Activated naive CD4-positive, alpha-beta T cell treated with anti-CD3 and anti-CD28 coated beads, Interleukin-2, amount 50 U/mL, for 24 hours (primary cell): Measurements from ENCODE around the gene ARPC1B.
A peak's percentile ranks its signal among the peaks of the same experiment; 100 is the strongest.

Experiments
- H3K27ac Mint-ChIP-seq: one replicate; pipeline ENCODE4 v1.8.0; 2021; ENCODE audit warnings: mild to moderate bottlenecking, mixed read lengths
- H3K27me3 Mint-ChIP-seq: one replicate; pipeline ENCODE4 v1.8.0; 2021; ENCODE audit warnings: mixed read lengths
- H3K36me3 Mint-ChIP-seq: one replicate; pipeline ENCODE4 v1.8.0; 2021; ENCODE audit warnings: mixed read lengths
- H3K4me1 Mint-ChIP-seq: one replicate; pipeline ENCODE4 v1.8.0; 2021; ENCODE audit warnings: mixed read lengths
- H3K4me3 Mint-ChIP-seq: one replicate; pipeline ENCODE4 v1.8.0; 2021; ENCODE audit warnings: mild to moderate bottlenecking, mixed read lengths
- H3K9me3 Mint-ChIP-seq: one replicate; pipeline ENCODE4 v1.8.0; 2021; ENCODE audit warnings: mixed read lengths

ARPC1B gene

DNA sequence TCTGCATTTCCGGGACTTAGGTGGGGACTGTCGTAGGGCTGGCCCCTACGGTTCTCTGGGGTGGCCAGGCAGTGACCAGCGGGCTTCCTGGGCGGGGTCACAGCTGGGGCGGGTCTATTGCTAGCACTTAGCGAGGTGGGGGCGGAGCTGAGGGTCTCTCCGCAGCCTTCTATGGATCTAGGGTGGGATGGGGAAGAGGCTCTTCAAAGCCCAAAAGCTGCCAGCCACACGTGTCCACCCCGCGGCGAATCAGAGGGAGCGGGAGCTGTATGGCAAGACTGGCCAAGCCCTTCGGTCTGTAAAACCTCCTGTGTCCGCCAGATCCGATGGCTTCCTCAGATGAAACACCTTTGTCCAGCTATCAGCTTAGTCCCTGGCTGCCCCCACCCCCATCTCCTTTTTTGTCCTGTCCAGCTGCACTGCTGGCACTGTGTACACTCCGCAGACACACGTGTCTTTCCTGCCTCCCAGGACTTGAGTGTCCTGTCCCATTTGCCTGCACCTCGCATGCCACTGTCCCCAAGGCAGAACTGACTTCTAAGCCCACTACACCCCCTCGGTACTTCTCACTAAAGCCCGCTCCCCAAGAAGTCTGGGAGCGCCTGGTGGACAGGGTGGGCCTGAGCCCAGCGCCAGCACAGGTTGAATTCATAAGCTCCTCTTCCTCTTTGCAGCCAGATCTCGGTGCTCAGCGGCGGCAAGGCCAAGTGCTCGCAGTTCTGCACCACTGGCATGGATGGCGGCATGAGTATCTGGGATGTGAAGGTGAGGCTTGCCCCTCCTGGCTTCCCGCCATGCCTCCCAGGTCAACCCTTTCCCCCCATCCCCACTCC, 19.0 kb downstream of the ARPC1B start:
- H3K27me3 Mint-ChIP-seq = no peaks in the 10 kb centered on the region

DNA sequence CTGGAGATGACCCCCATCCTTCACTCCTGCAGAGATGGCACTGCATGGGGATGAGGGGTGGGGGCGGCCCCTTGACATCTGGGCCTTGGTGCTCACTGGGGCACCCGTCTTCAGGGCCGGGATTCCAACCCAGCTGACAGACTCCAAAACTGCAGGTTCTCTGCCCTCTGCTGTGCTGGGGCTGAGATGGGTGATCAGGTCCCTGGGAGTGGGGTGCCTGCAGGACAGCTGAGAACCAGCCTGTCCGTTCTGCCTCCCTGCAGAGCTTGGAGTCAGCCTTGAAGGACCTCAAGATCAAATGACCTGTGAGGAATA, 19.6 kb downstream of the ARPC1B start:
- H3K36me3 Mint-ChIP-seq = peaks cover 9% of the 10 kb centered on the region
- H3K9me3 Mint-ChIP-seq = no peaks in the 10 kb centered on the region
- no peaks in the 10 kb centered on the region for H3K27me3 Mint-ChIP-seq
- H3K4me3 Mint-ChIP-seq = no peak overlapping the region
- H3K4me1 Mint-ChIP-seq = peaks cover 24% of the 10 kb centered on the region
- H3K27ac Mint-ChIP-seq = peak overlapping the region; percentile 23

More for the DNA sequence above, 19.0 kb downstream of the ARPC1B start:
- Mint-ChIP-seq H3K27ac (peak overlapping the region; percentile 35), H3K4me3 (peak overlapping the region; percentile 81), H3K4me1 (peaks cover 24% of the 10 kb centered on the region), H3K36me3 (peaks cover 6% of the 10 kb centered on the region), H3K9me3 (no peaks in the 10 kb centered on the region)

DNA sequence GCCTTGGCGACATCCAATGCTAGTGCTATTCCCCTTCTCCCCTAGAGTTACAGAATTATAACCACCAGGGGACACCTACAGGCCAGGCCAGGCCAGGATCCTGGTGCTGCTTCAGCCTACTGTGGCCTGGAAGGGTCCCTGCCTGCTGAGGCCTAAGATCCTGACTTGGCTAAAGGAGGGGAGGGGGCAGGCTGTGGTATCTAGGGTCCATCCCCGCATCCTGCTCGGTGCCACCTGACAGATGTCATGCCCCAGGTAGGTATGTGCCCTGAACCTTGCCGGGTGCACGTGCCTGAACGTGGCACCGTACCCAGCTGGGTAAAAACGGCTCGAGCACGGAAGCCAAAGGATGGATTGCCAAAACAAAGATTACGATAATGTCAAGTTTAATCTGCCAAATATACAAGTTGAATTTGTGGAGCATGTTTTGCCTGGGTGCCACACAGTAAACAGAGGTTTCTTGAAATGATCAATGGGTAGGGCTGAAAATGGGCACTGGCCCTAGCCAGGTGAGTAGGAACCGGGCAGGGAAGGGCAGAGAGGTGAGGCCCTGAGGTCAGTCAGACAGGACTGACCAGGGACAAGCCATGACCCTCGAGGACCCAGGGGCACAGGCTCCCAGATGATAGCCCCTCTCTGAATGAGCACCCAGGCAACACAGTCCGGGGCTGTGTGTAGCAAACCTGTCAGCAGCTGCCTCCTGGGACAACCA, 21.2 kb downstream of the ARPC1B start:
- Mint-ChIP-seq H3K27me3 (no peaks in the 10 kb centered on the region), H3K9me3 (no peaks in the 10 kb centered on the region), H3K4me1 (peaks cover 24% of the 10 kb centered on the region), H3K27ac (peak overlapping the region; percentile 17), H3K36me3 (peaks cover 12% of the 10 kb centered on the region), H3K4me3 (no peak overlapping the region)

DNA sequence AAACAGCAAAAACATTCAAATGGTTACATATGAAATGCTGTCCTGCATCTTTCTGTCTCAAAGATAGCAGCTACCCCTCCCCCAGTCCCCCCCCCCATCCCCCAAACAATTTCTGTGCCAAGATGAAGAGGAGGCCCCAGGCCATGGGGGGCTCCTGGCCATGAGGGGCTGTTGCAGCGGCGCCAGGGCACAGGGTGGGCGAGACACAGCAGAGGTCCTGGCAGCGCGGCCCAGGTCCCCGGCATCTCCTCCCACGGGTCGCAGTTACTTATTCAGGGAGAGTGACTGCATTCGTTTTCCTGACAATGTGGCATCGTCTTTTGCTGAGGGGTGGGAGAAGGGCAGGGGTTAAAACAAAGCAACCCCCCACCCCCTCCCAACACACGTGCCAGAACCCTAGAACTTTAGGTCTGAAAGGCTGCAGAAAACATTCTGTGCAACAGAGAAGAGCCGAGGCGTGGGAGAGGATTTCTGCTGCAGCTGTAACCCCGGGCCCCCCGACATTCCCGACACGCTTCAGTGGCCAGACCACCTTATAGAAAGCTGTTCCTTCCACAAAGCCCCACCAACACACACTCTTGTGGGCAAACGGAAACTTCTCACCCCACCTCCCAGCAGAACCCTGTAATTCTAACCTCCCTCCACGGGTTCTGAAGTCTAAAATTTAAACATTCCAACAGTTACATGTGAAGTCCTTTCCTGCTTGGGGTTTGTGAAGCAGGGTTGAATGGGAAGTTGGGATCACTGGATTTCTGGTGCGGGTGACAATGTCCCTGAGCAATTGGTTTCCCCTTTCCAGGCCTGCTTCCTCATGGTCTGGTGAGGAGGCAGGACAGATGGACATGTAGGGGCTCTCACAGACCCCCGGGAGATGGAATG, 22.1 kb downstream of the ARPC1B start:
- H3K27me3 Mint-ChIP-seq = no peaks in the 10 kb centered on the region
- H3K4me3 Mint-ChIP-seq = no peak overlapping the region
- peaks cover 16% of the 10 kb centered on the region for H3K36me3 Mint-ChIP-seq
- peaks cover 24% of the 10 kb centered on the region for H3K4me1 Mint-ChIP-seq
- peak overlapping the region; percentile 23 for H3K27ac Mint-ChIP-seq
- no peaks in the 10 kb centered on the region for H3K9me3 Mint-ChIP-seq

DNA sequence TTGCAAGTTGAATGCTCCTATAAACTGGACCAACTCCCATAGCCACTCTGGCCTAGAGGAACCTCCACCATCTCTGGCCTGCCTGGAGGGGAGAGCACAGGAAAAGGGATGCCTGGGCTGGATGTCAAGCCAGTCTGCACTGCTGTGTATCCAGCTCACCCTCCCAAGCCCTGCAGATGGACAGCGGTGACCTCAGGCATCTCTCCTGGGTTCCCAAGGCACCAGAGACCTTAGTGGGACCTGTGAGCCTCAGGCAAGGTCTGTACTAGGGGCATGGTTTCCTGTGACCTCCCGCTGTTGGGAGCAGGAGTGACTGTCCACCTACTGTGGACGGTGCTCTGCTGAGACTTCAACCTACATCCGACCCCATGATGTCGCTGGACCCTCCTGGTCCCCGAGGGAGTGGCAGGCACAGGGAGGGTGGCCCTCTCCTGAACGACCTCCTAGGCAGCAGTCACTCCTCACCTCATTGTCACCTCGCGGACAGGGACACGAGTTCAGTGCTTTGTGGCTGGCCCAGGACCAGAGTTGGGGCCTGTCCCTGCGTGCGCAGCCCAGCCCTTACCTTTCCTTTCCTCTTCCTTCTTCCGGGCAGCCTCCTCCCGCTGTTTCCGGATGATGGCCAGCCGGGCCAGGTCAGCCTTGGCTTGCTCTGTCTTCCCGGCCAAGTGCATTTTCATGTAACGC, 22.9 kb downstream of the ARPC1B start:
- Mint-ChIP-seq H3K27ac (peak overlapping the region; percentile 90), H3K4me1 (peaks cover 20% of the 10 kb centered on the region)

DNA sequence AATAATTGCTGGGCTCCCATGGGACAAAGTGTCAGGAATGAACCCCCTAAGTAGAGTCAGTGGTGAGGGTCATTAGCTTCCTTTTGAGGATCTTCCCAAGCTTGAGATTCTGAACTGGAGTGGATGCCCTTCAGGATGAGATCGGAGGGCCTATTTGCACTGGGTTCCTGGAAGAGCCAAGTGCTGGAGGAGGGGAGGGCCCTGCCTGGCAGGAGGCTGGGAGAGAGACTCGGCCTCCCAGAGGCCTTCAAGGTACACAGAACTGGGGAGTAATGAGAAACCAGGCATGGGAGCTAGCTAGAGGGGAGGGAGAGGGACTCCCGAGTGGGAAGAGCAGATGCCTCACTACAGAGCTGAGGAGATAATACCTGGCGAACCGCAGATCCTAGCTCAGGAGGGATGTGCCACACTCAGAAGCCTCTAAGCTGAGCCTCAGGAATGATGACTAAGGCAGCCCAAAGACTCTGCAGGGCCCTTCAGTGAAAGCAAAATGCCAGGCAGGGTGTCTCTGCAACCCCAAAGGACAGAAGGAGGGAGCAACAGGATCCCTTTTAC, 24.4 kb downstream of the ARPC1B start:
- no peaks in the 10 kb centered on the region for H3K9me3 Mint-ChIP-seq
- peak overlapping the region; percentile 90 for H3K27ac Mint-ChIP-seq
- H3K4me1 Mint-ChIP-seq = peaks cover 21% of the 10 kb centered on the region
- no peak overlapping the region for H3K4me3 Mint-ChIP-seq
- no peaks in the 10 kb centered on the region for H3K27me3 Mint-ChIP-seq
- H3K36me3 Mint-ChIP-seq = peaks cover 26% of the 10 kb centered on the region

More for the DNA sequence above, 22.9 kb downstream of the ARPC1B start:
- Mint-ChIP-seq H3K9me3 (no peaks in the 10 kb centered on the region), H3K4me3 (no peak overlapping the region), H3K27me3 (no peaks in the 10 kb centered on the region), H3K36me3 (peaks cover 16% of the 10 kb centered on the region)

DNA sequence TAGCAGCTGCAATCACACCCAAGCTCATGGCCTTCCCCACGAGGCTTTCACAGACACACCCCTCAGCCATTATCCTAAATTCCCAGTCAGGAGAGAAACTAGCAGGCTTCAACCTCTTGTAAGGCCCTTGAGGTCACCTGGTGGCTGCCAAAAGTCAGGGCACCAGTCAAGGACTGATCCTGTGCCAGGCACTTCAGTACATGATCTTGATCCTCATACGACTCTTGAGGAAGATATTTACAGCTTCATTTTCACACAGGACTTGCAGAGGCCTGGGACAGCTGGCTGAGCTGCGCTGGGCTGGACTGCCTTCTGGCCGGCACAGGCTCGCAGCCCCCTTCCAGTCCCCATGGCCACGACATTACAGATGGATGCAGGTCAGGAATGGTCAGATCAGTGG, 25.1 kb downstream of the ARPC1B start:
- Mint-ChIP-seq H3K9me3 (no peaks in the 10 kb centered on the region), H3K4me1 (peaks cover 23% of the 10 kb centered on the region), H3K4me3 (no peak overlapping the region), H3K27ac (no peak overlapping the region), H3K27me3 (no peaks in the 10 kb centered on the region), H3K36me3 (peaks cover 29% of the 10 kb centered on the region)

DNA sequence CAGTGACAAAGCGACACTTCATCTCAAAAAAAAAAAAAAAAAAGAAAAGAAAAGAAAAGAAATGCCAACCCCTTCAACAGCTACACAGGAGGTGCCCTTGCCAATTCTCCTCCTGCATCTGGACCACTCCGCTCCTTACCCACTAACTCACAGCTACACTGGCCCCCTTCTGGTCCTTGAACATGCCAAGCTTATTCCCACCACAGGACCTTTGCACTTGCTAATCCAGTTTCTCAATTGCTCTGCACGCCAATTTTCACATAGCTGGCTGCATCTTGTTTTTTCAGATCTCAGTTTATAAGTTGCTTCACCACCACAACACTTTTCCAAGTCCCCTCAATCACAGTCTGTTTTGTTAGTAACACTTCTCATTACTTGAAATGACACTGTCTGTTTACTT, 28.3 kb downstream of the ARPC1B start:
- peaks cover 36% of the 10 kb centered on the region for H3K4me1 Mint-ChIP-seq

DNA sequence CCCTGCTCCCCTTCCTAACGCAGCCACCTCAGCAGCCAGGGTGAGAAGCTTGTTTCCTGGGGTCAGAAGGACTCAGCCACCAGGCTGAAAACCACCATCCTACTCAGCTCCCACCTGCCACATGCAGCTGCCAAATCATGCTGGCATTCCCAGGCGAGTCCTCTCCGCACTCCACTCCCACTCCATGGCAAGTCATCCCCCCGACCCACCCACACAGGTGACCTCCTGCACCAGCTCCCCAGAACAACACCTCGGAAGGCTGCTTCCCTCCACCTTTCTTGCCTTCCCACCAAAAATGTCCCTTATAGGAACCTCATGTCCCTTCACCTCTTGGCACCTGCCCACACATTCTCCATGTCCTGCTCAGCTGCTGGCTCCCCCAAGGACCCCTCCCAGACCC, 29.2 kb downstream of the ARPC1B start:
- Mint-ChIP-seq H3K36me3 (peaks cover 21% of the 10 kb centered on the region), H3K4me1 (peaks cover 32% of the 10 kb centered on the region), H3K27me3 (no peaks in the 10 kb centered on the region), H3K9me3 (no peaks in the 10 kb centered on the region), H3K4me3 (no peak overlapping the region), H3K27ac (no peak overlapping the region)

More for the DNA sequence above, 28.3 kb downstream of the ARPC1B start:
- peak overlapping the region; percentile 44 for H3K27ac Mint-ChIP-seq
- no peaks in the 10 kb centered on the region for H3K9me3 Mint-ChIP-seq
- no peak overlapping the region for H3K4me3 Mint-ChIP-seq
- H3K27me3 Mint-ChIP-seq = no peaks in the 10 kb centered on the region
- peaks cover 25% of the 10 kb centered on the region for H3K36me3 Mint-ChIP-seq

DNA sequence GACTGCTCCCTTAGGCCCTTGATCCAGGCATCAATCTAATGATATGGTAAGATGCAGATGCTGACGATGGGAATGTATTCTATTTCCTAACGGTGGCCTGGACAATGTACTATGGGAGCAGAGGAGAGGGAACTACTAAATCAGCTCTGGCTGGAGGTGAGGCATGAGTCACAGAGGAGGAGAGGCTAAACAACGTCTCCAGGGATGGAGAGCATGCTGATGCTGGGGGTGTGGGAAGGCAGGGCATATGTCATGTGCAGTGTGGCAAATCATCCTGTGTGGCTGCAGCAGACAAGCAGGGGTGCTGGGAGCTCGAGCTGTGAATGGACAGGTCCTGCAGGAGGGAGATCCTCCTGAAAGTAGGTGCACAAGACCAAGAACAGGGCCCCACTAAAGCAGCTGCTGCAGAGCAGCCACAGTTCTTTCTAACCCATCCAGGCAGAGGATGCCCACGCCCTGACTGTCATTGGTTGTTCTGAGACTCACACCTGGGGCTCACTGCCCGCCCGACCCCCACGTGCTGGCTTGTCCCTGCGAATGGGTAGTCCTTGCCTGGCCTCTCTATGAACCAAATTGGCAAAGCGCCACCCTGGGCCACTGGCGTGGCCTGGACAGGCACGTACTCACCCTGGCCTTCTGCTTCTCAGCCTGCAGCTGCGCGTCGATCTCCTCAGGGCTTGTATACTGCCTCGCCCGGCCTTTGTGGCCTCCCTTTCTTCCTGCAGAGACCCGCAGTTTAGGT, 29.9 kb downstream of the ARPC1B start:
- no peak overlapping the region for H3K4me3 Mint-ChIP-seq
- no peaks in the 10 kb centered on the region for H3K9me3 Mint-ChIP-seq
- H3K4me1 Mint-ChIP-seq = peaks cover 32% of the 10 kb centered on the region
- peaks cover 19% of the 10 kb centered on the region for H3K36me3 Mint-ChIP-seq
- no peaks in the 10 kb centered on the region for H3K27me3 Mint-ChIP-seq
- peak overlapping the region; percentile 55 for H3K27ac Mint-ChIP-seq

DNA sequence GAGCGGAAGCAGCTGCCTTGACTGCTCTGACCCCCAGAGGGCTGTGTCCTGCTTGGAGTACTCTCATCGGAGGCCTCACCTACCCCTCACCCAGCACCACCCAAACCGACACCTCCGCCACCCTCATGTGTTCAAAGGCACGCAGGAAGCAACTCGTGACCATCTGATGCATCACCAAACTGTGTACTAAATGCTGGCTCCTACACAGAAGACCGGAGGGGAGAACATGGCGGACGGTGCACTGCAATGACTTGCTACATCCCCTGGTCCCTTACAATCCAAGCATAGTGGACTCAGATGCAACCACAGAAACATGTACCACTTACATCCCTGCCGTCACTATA, 30.4 kb downstream of the ARPC1B start:
- Mint-ChIP-seq H3K9me3 (no peaks in the 10 kb centered on the region), H3K36me3 (peaks cover 21% of the 10 kb centered on the region), H3K27ac (no peak overlapping the region), H3K4me3 (no peak overlapping the region), H3K27me3 (no peaks in the 10 kb centered on the region), H3K4me1 (peaks cover 37% of the 10 kb centered on the region)

DNA sequence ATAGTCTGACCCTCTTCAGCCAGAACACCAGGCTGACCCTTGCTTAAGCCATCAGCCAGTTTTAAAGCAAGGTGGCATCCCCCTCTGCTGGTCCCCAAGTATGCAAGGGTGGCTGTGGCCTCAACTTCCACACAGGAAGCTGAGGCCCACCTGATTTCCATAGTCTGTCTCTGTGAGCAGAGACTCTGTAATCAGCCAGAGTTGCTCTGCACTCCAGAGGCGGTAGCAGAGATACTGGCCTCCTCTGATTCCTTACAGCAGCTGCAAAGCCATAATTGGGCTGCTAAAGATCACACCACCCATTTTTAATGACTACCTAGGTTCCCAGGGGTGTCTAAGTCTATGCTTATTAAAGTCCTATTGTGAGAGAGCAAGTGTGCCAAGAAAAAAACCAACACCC, 32.0 kb downstream of the ARPC1B start:
- H3K4me3 Mint-ChIP-seq = peak overlapping the region; percentile 96
- H3K4me1 Mint-ChIP-seq = peaks cover 50% of the 10 kb centered on the region
- H3K27ac Mint-ChIP-seq = no peak overlapping the region
- H3K36me3 Mint-ChIP-seq = peaks cover 18% of the 10 kb centered on the region
- H3K27me3 Mint-ChIP-seq = no peaks in the 10 kb centered on the region
- no peaks in the 10 kb centered on the region for H3K9me3 Mint-ChIP-seq

DNA sequence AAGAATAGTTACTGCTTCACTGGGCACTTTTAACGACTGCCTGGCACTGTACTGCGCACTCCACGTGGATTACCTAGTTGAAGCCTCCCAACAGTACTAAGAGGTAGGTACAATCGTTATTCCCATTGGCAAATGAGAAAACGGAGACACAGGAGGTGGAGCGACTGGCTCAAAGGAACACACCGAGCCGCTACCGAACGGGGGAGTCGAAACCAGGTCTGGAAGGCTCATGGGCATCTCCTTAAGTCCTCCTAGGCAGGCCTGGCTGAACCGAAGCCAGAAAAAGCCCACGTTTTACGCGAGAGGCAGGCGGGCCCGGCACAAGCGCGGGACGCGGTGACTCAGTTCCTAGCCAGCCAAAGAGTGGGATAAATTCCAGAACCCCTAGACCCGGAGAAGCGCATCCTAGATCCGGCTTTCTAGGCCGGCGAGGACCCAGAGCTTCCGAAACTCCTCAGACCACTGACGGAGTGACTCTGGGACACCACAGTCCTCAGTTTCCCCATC, 33.4 kb downstream of the ARPC1B start:
- Mint-ChIP-seq H3K4me1 (peaks cover 50% of the 10 kb centered on the region), H3K36me3 (peaks cover 18% of the 10 kb centered on the region), H3K27me3 (no peaks in the 10 kb centered on the region), H3K4me3 (peak overlapping the region; percentile 96), H3K27ac (peak overlapping the region; percentile 93), H3K9me3 (no peaks in the 10 kb centered on the region)
